Stimulated activated CD4-positive, alpha-beta T cell treated with anti-CD3 and anti-CD28 coated beads, Interleukin-1b, Interleukin-23, amount 100 ng/mL, for 4 hours (primary cell): Measurements from ENCODE around the gene HOXD8.

Experiments
- DNase-seq, 2 donors: peaks; one replicate each; pipeline ENCODE4 v3.0.0-alpha.2; 2020; ENCODE audit warnings: low read depth in 2 of 2

The HOXD8 gene

DNA sequence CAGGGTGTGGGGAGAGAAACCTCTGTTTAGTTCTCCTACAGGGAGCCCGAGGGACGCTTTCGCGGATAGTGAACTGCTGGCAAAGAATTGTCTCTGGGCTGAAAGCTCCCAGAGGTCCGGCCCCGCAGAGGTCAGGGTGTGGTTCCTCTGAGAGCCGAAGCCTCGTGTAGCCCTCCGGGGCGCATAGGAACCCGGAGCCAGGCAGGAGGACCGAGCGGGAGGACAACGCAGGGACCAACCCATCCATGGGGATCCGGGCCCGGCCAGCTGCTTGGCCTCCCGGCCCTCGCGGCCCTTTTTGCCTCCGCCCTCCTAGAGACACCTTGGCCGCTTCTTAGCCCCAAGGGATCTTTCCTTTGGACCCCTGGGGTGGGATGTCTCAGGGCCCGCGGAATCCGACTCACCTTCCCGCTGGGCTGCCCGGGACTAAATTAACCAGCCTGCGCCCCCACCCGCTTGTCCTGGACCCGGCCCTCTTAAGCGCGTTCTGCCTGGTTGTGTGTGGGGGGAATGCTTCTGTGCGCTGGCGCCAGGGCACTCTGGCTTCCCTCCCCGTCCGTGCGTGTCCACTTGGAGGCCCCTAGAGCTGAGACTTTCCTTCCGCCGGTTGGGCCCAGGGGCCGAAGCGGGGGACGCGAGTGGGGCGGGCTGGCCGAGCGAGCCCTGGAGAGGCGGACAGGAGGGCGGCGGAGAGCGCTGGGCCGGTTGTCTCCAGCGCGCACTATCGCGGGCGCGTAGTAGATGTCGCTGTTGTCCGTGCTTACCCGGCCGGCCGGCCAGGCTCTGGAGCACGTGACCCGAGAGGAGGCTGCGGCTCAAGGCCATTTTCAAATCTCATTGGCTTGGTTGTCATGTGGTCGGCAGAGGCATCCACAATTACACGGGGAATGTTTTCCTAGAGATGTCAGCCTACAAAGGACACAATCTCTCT is 13.4 kb upstream of the HOXD8 start, which contains the start of gene HOXD10:
HOXD10 (plus strand) TSS at position 896 of the 931 bp plus-strand sequence. CDS start 56 bp downstream, outside the sequence.
- no peak for DNase-seq

DNA sequence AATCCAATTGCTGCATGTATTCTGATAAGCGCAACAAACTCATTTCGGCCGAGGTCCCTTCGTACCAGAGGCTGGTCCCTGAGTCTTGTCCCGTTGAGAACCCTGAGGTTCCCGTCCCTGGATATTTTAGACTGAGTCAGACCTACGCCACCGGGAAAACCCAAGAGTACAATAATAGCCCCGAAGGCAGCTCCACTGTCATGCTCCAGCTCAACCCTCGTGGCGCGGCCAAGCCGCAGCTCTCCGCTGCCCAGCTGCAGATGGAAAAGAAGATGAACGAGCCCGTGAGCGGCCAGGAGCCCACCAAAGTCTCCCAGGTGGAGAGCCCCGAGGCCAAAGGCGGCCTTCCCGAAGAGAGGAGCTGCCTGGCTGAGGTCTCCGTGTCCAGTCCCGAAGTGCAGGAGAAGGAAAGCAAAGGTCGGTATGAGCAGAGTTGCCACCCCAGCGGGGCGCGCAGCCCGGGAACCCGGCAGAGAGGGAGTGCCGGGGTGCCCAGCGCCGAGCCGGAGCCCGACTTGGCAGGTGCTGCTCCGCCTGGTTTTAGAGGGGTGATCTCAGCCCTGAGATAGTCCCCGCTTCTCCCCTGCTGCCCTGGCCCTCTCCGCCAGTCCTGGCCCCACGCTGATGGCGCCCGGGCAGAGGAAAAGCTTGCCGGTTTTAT is 12.2 kb upstream of the HOXD8 start:
- no peak for DNase-seq

DNA sequence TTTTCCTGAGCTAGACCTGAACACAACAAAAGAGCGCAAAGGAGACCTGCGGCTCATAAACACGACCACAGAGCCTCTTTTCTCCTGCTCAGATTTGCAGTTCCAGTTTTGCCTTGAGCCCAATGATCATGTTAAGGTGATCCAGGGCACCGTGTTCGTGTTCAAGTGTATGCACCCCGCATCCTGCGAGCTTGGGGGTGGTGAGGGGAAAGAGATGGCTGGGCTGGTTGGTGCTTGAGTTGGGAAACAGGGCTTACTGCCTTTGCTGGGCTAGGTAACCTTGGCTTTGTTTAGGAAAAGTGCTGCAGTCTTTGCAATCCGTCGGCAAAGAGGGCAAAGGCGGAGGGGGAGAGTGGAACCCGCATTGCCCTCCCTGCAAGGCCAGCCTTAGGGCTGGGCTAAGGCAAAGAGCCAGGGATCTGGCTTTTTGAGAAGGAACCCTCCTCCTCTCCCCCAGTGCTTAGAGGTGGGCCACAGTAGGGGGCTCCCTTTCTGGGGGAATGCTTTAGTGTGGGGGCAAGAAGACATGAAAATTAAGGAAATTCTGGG is 11.6 kb upstream of the HOXD8 start:
- no peak for DNase-seq

DNA sequence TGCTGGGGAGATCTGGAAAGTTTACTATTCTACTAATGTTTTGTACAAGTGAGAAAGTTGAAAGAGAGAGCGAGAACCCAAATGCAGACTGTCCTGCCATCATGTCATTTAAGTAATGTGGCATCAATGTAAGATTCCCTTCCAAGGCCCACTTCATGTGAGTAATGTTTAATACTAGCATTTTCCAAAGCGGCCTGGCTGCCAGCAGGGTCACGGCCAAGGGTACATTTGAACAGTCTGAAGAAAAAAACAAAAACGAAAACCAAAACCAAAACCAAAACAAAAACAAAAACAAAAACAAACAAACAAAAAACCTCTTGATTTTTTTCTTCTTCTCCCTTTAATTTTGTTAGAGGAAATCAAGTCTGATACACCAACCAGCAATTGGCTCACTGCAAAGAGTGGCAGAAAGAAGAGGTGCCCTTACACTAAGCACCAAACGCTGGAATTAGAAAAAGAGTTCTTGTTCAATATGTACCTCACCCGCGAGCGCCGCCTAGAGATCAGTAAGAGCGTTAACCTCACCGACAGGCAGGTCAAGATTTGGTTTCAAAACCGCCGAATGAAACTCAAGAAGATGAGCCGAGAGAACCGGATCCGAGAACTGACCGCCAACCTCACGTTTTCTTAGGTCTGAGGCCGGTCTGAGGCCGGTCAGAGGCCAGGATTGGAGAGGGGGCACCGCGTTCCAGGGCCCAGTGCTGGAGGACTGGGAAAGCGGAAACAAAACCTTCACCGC is 10.7 kb upstream of the HOXD8 start:
- no peak for DNase-seq

DNA sequence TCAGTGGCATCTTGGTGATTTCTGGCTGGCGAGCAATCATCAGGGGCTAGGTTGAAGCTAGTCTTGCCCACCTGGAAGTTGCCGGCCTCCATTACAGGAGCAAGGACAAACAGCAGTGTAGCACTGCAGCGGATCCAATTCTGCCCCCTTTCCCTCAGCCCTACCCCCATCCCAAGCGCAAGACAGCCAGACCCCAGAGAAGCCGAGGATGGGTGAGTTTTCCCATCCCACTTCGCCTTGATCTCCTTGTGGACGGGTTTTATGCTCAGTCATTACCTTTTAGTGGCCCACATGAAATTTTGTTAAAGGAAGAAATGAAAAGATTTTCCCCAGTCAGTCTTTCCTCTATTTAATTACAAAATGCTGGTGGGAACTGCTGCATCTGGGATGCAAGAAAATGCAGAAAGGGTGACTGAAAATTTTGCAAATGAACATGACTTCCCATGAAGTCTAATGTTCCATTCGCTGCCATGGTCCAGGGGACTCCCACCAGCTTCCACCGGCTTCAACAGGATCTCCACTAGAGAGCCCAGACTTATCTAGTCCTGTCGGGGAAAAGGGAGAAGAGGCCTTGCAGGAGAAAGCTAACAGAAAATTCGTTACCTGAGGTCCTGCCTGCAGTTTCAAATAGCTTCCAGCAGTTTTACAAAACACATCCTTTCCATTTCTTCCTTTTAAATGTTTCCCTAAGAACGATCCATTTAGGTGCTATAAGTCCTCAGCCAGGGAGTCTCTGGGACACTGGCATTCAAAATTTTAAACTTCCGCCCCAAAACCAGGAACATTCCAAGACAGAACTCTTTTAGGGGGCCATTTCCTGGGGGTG is 8.9 kb upstream of the HOXD8 start:
- no peak for DNase-seq

DNA sequence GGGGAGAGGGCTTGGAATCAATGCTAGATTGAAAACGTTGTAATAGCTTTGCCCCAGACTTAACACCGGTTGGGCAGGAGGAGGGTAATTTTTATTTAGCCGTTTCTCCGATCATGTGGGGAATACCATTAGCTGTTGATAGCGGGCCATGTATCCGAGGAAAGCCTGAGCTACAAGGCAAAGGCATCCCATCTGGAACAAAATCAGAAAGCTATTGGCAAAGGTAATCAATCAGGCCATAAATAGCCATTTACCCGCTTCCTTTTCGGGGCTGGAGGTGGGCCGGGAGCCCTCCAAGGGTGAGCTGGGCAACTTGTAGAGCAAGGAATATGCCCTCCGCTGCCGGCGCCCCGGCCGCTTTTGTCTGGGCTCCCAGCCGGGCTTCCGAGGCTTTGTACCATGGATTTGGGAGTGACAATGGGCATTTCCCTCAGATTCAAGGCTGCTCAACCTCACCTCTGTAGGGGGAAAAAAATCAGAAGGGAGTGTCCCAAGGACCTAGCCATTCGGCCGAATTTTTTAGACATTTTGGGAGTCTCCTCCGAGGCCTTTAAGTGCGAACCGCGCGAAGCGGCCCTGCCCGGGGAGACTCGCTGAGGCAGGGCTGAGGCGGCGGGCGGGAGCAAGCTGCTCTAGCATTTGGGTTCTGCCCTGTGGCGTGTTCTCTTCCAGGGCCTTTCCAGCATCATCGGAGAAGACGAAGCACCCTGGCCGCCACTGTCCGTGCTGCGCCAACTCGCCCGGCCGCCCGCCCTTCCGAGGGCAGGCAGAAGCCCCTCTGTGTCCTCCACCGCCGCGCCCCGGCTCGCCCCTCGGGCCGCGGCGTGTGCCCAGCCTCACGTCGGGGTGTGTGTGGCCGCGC is 8.1 kb upstream of the HOXD8 start:
- no peak for DNase-seq

DNA sequence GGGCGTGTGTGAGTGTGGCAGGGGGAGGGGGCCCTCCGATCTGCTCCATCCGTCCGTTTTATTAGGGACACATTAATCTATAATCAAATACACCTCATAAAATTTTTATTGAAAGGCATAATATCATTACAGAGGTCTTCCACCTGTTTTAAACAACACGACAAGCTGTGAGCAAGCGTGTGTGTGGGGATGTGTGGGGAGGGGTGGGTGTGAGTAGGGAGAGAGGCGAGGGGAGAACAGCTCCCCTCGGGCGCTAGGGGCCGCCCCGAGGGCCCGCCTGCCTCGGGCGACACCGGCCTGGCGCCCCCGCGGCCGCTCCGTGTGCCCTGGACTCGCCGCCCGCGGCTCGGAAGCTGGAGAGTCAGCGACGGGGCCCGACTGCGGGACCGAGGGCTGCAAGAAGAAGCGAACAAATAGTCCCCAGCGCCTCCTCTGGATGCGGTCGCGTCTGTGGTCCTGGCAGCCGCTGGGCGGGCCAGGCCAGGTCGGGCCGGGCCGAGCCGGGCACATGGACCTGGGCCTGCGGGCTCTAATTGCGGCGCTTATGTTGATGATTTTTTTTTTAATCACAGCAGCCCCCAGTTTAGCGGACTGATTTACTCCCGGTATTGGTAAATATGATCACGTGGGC is 7.3 kb upstream of the HOXD8 start:
- no peak for DNase-seq

DNA sequence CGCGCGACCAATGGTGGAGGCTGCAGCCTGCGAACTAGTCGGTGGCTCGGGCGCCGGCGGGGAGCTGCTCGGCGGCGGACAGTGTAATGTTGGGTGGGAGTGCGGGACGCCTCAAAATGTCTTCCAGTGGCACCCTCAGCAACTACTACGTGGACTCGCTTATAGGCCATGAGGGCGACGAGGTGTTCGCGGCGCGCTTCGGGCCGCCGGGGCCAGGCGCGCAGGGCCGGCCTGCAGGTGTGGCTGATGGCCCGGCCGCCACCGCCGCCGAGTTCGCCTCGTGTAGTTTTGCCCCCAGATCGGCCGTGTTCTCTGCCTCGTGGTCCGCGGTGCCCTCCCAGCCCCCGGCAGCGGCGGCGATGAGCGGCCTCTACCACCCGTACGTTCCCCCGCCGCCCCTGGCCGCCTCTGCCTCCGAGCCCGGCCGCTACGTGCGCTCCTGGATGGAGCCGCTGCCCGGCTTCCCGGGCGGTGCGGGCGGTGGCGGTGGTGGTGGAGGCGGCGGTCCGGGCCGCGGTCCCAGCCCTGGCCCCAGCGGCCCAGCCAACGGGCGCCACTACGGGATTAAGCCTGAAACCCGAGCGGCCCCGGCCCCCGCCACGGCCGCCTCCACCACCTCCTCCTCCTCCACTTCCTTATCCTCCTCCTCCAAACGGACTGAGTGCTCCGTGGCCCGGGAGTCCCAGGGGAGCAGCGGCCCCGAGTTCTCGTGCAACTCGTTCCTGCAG is 6.7 kb upstream of the HOXD8 start, which contains the start of gene HOXD9:
HOXD9 (plus strand) TSS at position 37 of the 728 bp plus-strand sequence; CDS start at position 87, 50 bp downstream.
- no peak for DNase-seq

DNA sequence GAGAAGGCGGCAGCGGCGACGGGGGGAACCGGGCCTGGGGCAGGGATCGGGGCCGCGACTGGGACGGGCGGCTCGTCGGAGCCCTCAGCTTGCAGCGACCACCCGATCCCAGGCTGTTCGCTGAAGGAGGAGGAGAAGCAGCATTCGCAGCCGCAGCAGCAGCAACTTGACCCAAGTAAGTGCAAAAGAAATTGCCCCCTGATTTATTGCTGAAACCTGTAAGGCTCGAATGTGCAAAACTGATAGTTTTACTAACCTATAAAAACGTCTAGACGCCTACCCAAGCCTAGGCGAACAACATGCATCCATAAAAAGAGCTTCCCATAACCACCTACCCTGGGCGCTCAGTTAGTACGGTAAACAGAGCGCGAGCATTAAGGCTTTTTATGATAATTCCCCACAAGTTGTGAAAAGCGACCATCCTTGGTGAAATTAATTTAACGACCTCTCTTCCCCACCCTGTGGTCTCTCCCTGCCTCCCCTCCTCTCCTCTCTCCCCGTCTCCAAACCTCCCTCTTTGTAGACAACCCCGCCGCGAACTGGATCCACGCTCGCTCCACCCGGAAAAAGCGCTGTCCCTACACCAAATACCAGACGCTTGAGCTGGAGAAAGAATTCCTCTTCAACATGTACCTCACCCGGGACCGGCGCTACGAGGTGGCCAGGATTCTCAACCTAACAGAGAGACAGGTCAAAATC is 5.9 kb upstream of the HOXD8 start:
- no peak for DNase-seq

DNA sequence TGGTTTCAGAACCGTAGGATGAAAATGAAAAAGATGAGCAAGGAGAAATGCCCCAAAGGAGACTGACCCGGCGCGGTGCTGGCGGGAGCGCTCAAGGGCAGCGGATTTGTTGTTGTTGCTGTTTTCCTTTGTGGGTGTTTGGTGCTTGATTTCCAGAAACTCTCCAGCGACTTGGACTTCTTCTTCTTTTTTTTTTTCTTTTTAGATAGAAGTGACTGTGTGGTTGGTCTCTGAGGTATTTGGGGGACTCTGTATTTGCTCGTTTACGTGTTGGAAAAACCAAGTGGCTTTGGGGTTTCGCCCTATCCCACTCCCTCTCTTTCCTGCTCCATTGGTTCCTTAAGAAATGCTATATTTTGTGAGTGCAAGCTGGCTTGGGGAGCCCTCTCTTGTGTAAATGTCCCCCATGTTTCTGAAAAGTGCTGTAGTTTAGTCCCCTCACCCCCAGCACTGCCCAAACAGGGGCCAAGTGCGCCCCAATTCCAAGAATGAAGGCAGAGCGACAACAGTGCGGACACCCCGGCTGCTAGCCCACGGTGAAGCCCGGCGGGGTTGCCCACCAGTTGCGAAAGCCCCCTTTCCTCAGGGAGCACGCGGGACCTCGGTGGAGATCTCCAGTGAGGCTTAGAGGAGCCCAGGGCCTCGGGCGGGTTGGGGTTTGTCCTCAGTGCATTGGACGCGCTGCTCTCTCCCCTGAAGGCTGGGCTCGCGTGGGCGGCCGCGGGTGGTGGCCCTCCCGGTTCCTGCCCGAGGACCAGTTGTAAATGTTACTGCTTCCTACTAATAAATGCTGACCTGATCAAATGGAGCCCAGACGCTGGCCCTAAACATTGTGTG is 5.2 kb upstream of the HOXD8 start:
- no peak for DNase-seq

DNA sequence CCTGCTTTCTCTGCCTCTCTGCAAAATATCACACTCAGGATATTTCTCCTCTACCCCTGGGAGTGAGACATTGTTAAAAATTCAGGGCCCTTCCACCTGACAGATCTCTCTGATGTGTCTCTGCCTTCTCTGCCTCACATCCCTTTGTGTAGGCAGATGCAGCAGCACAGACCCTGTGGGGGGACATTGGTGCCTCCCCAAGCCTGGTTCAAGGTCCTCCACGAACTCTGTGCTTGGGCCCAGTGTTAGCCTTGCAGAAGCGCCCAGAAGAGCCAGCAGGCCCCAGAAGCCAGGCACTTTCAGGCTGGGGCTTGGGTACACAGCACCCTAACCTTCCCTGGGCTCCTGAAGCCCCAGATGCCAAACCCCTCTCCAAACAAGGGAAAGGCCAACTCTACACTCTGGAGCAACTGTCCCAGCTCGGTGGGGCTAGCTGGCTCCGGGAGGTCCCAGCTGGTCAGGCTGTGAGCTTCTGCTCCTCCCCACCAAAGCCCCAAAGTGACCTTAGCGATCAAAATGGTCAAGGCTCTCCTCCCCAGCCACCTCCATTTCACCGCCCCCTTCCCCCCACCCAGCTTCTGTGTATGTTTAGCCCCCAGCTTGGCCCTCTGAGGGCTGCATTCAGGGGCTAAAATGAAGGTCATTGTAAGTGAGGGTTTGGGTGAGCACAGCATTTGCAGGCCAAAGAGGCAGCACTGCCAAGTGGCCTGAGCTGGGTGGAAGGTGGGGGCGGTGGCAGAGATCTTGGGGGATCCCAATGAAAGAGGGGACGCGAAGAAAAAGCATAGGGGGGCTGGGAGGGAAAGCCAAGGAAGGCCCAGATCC is 4.3 kb upstream of the HOXD8 start:
- no peak for DNase-seq

DNA sequence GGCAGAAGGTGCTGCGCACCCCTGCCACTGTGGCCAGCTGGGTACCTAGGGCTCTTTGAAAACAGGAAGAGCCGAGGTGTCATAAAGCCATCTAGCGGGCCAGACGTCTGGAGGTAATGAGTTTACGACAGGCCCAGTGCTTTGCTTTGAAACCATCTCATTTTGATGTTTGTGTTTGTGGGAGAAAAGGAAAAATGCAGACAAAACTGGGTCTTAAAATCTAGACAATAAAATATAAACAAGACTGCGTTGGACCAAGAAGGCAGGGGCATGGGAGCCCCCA is 3.8 kb upstream of the HOXD8 start:
- no peak for DNase-seq

DNA sequence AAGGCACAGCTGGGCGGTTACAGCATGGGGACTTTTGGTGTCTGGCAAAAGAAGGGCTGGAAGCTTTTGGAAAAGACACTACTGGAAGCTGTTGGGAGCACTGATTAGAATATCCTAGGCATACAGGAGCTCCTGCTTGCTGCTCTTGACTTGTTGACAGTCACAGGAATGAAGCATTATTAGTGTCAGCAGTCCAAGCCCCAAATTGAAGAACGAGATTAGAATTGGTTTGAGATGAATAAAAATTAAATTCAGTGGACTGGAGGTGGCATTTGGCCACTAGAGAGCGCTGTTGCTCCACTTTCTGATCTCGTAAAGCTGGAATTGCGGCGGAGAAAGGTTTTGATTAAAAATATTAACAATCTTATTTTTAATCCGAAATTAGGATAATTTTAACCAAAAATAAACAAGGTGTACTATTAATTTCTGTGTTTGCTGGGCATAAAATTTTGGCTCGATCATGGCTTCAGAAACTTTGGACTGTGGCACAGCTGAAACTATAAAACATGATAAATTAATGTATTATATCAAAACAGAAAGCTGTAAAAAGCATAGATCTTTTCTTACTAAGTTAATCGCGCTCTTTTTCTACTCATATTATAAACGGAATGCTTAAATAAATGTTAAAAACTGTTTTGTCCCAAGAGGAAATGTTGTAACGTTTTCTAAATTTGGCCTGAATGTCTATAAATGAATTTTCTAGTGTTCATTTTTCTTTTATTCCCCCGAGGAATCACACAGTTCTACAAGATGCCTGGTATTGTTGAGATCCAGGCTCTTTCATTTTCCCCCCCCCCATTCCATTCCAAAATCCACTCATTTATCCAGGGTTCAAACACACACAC is 2.4 kb upstream of the HOXD8 start:
- DNase-seq, result peak; percentile 66 to 73

DNA sequence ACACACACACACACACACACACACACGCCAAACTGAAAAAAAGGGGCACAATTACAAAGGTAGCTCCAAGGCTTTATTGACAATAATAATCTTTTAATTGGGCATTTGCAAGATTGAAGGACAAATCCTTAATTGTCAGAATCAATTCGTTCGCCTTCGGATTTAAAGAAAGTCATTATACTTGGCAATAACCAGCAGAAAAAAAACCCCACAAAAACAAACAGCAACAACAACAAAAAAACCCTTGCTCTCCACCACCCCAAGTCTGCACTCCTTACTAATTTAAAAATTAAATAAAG is 1.8 kb upstream of the HOXD8 start:
- DNase-seq, result no peak

DNA sequence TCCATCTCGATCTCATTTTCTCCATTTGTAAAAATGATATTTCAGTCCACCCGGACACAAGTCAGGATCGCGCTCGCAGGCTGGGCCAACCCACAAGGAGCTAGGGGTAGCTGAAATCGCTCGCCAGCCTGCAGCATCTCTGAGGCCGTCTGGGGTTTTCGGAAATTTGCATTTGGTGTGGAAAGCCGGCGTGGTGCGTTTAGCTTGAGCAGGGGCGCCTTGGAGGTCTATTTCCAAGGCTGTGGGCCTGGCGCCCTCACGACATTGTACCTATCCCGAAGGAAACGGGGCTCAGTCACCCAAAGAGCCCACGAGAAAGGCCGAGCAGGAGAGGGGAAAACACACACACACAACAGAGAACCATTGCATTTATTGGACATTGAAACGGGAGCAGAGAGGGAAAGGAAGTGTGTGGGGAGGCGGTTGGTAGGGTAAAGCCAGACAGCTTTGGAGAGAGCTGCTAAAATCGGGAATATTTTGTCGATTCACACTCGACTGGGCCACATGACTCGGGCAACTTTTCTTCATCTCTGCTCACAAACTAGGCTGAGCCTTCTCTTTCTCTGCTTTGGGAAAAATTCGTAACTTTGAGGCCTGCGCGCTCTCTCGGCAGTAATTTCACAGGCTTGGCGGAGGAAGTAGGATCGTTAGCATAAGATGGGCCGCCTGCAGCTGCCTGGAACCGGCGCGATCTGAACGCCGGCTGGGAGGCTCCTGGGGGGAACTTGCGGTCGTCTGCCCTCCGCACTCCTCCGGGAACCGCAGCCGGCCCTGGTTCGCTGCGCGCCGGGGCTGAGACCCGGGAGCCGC is 1.1 kb upstream of the HOXD8 start:
- no peak for DNase-seq
